GM18873 (cell line): ENCODE results near the gene WASF2.
"Not testable (repeated sequence)": the region's sequence is repeated elsewhere in the genome, so short reads cannot be mapped to it uniquely, and the experiment has no call there.

ENCODE experiments used
- ATAC-seq: cut with Tn5 transposase; IDR thresholded peaks from one replicate; pipeline ENCODE4 v1.9.1; 2021; ENCODE audit warnings: mild to moderate bottlenecking, moderate library complexity, moderate number of reproducible peaks; ENCODE audit not compliant: unreplicated experiment, low FRiP score

Gene WASF2

DNA sequence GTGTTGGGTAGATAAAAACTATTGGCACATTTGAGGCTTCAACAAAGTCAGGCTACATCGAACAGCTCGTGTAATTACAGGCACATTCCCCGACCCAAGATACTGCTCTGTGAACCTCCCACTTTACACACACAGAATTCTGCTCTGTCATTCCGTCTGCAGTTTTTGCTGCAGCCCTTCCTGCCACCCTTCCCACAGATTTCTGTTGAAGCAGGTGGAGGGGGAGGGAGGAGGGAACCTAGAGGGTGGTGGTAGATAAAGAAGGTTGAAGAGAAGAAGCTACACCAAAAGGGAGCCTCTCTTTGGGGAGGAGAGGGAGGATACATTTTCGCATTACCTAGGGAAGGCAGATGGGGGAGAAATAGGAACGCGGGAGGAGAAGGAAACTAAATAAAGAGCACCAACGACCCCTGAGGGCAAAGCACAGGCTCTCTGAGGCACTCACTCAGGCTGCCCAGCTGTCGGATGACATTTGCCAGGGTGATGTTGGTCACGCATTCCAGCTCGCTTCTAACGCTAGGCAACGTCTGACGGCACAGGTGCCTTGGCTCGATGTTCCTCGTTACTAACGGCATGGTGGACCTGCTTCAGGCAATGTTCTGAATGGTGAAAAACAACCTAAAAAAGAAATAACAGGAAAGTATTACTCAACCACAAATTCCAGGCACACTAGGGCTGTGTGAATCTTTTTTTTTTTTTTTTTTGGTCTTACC is 61.5 kb downstream of the WASF2 start:
- ATAC-seq = no peak

DNA sequence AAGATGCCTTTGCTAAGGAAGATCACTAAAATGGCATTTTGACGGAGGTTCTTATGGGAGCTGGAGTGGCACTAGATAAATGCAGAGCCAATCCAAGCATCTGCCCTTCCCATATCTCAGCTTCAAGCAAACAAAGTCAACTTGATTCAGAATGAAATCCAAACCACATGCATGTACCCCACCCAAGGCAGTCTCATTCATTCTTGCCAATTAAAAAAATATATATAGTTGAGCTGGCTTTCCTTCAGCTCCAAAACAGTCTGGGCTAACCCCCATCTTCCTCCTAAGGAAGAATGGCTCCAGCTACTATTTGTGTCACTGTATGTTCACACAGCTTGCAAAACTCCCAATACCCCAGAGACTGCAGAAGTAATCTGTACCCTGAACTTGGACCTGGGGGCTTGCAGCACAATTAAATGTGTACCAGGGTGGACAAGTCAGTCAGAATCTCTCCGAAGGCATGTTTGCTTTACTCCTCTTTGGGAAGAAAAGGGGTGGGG is 62.1 kb downstream of the WASF2 start:
- ATAC-seq = no peak

DNA sequence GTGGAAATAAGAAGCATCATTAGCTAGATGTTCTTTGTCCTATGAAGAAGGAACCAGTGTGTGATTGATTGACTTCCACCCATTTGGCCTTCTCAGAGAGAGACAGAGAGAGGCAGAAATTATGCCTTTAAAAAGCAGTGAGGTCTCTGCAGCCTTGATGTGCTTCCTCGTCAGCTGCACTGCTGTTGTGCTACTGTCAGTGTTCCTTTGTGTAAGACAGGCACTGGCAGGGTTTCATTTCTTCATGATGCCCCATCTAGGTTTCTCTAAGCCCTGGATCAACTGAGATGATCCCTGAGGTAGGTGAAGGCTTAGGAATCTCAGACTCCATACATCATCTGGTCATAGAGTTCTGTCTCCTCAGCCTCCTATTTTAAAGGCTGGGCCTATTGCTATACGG is 62.6 kb downstream of the WASF2 start:
- ATAC-seq = no peak

DNA sequence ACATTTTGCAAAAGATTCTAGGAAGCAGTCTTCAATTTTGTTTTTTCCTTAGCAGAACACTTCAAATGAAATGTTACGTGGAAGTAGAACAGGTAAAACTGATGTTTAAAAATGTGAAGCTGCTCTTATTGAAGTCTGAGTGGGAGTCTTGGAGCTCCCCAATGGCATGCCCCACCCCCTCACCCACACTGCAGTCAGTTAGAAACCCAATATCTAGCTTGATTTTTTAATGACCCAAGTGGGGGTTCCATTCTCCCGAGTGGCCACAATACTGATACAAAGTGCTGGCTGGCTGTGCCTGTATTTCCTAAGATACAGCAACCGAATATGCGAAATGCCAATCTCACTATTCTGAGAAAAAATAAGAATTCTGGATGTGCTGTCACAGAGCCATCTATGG is 66.3 kb downstream of the WASF2 start:
- no peak for ATAC-seq

DNA sequence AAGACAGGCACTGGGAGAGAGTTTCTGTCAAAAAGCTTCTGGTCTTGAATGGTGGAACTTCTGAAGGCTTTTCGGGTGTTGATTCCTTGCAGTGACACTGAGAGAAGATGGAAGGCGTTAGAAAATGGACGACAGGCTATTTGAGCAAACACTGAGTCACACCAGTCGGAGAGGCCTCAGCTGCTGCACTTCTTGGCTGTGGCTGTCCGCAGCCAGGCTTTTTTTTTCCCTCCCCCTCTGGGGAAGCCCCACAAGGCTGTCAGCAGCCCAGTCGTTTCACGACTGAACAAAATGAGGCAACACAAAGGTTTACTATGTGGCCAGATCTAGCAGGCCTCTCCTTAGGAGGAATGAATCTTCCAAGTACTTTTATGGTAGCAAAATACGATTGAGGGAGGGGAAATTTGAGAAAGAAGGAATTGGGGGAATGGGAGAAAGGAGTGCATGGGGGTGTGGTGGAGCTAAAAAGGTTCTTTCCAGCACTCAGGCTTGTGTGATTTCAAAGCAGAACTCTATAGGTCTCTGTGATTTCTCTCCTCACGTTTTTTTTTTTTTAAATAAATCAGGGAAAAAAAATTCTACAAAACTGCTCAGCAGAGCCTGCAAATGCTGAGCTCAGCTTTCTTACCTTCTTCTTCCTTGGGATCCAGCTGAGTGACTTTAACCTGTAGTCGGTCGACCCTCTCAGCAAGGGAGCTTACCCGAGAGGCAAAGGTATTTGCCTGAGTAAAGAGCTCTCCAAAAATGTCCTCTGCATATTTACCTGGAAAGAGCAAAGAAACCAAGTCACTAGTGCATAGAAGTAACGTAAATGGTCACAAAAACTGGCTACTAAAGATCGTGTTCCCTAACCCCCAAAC is 71.4 kb downstream of the WASF2 start:
- no peak for ATAC-seq

DNA sequence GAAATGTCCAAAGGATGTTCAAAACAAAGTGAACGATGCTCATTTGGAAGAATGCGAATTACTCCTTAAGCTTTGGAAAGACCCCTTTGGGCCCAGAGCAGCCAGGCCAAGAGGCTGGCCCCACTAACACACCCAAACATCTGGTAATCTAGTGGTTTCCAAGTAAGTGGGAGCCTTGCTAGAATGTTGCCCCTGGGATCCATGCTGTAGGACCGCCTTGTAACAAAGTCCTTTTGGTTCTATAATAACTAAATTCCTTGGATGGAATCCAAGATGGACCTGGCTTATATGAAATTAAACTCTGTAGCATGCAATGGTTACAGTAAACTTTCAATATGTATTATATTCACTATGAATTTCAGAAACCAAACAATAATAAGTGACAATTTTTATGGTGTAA is 72.3 kb downstream of the WASF2 start:
- ATAC-seq = no peak

DNA sequence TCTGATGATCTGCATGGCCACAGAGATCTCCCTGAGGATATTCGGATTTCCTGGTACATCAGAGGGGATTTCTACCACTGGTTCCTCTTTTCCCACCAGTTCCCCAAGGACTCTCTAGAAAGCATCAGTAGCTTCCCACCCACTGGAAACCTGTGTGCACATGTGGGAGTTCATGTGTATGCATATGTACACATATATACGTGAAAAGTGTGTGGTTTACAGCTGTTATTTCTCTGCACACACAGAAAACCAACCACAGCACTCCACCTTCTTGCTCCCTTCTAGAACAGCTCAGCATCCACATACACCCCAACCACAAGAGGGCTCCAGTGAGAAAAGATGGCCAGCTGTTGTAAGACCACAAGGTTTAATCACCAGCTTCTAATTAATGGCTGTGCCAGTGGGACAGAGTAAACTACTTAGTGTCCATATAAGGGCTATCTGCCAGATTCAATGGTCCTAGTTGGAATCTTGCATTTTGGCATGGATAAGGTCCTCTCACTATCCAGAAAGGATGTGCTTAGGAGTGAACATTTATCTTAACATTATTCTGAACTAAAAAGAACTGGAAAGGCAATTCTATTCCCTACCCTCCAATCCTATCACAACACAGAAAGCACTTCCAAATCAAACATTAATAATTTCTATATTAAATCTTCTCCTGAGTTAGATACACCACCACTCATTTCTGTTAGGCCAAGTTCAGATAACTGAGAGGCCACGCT is 73.4 kb downstream of the WASF2 start:
- no peak for ATAC-seq

DNA sequence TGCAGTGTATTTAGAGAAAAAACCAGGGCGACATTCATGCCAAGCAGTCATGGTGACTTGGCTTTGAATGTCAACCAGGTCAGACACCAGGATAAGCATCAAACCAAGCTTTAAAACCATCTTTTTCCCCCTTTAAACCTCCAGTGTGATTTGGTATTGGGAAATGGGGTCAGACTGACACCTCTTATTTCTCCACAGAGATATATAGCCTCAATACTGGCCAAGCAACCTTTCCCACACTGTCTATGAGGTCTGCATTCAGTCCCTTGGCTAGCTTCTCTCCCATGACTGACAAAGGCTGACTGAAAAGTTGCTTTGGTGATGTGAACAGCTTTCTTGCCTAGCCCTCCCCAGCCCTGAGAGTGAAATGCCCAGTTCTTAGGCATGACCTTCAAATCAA is 75.9 kb downstream of the WASF2 start:
- ATAC-seq = no peak

DNA sequence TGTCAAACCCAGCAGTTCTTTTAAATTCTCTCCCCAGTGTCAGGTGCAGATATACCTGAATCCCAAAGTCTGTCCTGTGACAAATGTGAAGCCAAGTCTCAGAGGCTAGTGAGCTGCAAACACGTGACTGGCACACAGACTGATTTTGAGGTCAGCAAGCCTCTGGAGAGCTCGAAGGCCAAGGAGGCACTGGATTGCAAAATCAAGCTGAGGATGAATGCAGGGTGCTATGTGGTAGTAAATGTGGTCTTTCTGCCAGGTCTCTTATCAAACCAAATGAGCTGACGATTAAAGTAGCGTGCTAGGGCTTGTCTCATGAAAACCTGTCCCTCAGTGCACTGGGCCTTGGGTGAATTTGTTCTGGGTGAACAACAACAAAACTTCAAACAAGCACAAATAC is 77.0 kb downstream of the WASF2 start:
- ATAC-seq = no peak

DNA sequence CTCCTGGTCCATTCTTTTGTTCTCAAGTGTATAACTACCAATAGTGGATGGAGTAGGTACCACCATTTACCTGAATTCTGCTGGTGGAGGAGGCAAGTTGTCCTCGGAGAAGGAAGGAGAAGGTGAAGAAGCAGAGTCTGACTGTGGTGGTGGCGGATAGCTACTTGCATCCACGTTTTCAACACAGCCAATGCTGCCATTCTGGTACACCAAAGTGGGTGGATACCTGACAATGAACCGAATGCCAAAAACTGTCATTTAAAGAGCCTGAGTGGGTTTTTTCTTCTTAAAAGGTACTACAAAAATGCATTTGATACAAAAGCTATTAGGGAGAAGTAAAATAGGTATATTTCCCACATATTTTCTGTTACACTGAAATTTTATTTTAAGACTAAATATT is 77.5 kb downstream of the WASF2 start:
- ATAC-seq = no peak

DNA sequence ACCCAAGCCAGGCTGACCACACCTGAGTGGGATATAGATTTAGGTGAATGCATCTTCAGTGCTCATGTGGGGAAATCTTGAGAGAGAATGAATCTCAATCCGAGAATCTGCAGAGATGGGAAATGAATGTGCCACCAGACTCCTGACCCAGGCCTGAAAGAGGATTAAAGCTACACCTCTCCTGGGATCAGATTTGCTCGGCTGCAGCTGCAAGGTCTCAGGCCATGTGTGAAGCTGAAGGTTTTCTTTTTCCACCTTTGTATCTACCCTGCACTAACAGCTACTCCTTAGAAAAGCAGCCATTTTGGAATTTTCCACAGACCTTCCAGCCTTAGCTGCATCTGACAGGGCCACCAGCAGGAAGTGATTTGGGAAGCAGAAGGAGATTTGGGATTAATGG is 79.3 kb downstream of the WASF2 start:
- no peak for ATAC-seq

DNA sequence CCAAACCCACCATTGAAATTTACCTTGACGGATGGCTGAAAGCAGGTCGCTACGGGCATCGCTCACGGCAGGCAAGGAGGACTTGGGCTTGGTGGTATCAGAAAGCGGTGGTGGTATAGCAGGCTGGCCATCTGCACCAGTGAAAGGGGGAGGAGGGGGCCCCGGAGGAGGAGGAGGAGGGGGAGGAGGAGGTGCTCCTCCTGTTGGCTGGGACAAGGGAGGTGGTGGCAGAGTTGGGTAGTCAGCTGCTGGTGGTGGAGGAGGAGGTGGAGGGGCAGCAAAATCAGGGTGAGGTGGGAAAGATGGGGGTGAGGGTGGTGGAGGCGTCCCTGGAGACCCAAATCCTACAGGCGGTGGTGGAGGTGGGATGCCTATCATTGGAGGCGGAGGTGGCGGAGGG is 80.3 kb downstream of the WASF2 start:
- no peak for ATAC-seq

DNA sequence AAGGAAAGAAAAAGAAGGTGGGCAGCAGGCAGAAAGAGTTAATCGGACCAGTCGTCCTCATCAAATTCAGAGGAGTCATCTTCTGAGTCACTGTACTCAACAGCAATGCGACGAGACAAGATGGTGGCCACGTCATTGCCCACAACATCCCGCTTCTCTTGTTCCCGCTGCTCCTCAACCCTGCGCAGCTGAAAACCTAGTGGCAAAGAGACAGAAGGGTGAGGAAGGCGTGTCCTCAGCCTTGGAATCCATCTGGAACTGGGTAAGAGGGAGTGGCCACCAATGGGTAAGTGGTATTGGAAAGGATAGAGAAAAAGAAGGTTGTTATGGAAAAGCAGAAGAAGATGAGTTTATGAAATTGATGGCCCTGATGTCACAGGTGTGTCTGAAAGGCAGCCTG is 81.8 kb downstream of the WASF2 start:
- no peak for ATAC-seq

DNA sequence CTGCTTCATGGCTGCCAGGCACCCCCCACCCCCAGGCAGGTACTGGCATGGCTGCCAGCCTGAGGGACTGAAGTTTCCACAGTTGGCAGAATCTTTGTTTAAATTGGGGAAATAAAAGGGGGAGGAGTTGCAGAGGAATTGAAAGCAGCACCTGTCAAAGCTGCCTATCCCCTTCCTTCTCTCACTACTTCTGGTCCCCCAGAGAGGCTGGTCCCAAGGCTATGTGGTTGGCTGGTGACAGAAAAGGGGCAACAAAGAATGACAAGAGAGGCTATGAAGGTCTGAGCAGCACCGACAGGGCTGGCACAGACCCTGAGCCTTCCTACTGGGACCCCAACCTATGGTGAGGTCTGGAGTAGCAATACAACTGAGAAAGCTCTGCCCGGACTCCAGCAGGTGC is 83.2 kb downstream of the WASF2 start:
- not testable (repeated sequence) for ATAC-seq

DNA sequence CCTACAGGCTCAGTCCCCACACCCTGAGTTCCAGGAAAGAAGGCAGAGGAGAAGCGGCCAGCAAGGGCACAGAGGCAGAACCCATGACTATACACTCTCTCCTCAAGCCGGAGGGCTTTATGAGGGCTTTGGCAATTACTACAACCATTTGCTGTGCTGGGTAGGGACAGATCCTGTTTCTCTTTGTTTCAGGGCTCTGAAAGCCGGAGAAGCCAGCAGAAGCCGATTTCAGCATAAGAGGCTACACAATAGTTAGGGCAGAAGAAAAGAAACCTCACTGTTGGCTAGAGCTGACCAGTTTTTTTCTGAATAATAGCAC is 83.6 kb downstream of the WASF2 start:
- ATAC-seq = no peak

DNA sequence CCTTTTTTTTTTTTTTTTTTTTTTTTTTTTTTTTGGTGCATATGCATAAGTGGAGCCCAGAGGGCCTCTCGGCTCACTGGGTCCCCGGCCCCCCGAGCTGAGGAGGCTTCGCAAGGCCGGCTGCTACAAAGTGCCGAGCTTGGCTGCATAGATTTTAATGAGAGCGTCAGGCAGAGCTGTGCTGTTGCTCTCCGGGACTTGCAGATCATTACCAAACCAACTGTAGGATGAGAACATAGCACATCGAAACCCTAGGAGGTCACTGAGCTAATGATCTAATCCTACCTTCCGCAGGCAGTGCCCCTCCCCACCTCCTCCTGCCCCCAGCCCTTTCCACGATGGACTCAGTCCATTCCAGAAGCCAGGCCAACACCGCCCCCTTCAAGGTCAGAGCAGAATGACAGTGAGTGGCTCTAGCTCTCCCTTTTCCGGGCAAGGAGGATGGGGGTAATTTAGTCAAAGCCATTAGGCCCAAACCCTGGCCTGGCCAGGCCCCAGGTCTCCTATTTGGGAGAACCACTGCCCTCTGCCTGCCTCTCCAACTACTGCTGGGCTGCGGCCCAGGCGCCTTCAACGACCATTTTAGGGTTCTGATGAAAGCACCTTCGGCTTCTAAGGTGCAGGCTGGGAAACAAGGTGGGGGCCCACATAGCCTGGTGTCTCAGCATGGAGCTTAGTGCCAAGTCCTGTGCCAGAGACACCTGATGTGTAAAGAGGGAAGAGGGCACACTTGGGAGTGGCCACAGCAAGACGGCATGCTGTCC is 84.2 kb downstream of the WASF2 start:
- not testable (repeated sequence) for ATAC-seq

DNA sequence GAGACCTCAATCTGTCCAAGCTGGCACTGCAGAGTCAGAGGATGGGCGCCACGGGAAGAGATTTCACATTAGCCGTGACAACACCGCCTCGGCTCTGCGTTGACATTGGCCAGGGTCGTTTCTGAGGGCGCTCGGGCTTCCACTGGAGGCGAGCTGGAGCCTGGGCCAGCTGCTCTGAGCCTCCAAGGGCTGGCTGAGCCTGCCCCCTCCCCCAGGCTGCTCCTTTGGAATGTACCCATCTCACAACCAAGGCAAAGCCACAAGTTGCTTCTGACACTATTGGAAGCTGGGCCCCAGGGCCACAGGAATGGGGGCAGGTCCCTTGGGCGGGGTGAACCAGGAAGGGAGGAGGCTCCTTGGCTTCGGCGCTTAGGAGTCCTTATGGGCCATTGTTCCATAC is 84.9 kb downstream of the WASF2 start:
- ATAC-seq = no peak

DNA sequence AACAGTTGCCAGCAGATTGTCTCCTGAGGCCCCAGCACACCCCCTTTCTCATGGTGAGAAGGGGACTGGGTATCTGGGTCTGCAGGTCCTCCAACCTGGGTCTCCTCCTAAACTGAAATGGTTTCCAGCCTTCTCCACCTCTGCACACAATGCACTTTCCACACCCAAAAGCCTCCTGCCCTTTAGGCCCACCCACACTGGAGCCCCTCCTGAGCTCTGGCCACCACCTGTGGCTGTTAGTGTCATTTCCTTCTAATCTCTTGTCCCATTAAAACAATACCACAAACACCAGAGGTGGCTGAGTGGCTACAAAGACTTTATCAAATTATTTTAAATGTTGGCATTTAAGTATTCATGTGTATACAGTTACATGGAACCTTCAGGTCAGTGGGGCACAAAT is 86.0 kb downstream of the WASF2 start:
- ATAC-seq = no peak

DNA sequence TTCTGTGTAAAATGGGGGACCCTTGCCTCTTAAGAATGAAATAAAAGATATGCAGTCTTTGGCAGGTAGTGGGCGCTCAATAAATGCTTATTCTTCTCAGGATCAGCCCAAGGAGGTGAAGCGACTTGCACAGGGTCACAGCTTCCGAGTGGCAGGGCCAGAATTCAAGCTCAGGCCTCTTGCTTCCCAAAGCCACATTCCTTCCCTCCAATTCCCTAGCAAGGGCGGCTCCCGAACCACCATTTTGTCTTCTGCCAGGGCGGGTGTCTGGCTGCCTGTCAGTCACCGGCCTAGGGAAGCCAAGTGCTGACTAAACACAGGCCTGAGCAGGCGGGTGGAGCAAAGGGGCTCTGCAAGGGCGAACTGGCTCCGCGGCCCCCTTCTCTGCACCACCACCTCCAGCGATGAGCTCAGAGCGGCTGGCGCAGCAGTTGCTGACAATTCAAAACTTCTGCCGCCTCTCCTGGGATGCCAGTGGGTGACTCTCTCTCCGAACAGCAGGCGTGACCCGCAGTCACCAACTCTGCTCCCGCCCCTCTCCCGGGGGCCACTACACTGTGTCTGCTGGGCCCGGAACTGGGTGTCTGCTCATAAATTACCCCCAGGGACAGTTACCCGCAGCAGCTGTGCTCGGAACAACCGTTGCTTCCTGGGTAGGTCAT is 86.8 kb downstream of the WASF2 start:
- no peak for ATAC-seq

DNA sequence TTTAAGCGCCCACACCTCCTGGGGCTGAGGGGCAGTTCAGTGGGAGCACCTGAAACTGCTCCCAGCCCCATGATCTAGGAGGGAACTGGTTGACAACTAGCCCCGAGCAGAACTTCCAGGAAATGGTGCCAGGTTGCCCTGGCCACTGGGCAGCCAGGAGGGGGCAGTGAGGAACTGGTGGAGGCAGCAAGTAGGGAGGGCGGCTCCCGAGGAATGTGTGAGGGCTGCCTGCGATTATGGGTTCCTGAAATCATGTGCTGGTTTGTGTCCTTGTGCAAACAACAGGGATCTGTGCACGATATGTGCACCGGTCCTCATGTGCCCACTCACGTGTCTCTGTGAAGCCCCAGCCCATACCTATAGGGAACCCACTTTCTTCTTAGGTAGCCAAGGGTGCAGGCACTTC is 87.6 kb downstream of the WASF2 start:
- ATAC-seq = no peak
